ENCODE data around the gene MOAP1. TPM values are rescaled to one million over a fixed set of nuclear protein-coding genes. Genes with fewer than 3 reads are reported as not detected.
A peak's percentile ranks its signal among the peaks of the same experiment; 100 is the strongest.
"Not testable (repeated sequence)": the region's sequence is repeated elsewhere in the genome, so short reads cannot be mapped to it uniquely, and the experiment has no call there.

MOAP1 gene
- polyA plus RNA-seq (ENCODE audit: insufficient read length in 3 of 3), result 10 to 100 TPM; 43.9 to 48.0 (median 47.6) TPM

- DNase-seq (ENCODE audit: low read depth in 3 of 3, low spot score in 2 of 3), result peak; percentile 52 to 69 (median 64)
Measured at GRCh38 chr14:93184391-93185348, at the start of gene MOAP1, which contains the start of gene LYSET. Gene MOAP1 (minus strand): TSS chr14:93184897. CDS start chr14:93184242, 655 bp downstream. Gene LYSET (plus strand): TSS chr14:93185317. CDS start chr14:93185406, 89 bp downstream.

- DNase-seq (ENCODE audit: low read depth in 3 of 3, low spot score in 2 of 3), result not testable (repeated sequence)
Measured at GRCh38 chr14:93233078-93233477, 48.4 kb upstream of the MOAP1 start.

DNA sequence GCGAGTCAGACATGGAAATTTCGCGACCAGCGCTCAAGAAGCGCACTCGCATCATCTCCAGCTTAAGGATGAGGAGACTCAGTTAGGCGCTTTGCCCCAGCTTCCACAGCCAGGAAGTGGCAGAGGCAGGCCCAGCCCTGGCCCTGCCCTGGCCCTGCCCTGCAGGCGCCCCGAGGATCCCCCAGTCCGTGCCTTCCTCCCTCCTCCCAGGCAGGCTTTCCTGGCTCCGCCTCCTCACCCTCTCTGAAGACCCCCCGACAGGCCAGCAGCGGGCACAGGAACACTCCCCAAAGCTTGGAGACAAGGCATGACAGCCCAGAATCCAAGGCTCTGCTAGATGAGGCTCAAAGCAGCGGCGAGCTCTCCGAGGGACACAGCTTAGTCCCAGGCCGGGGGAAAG, 47.5 kb upstream of the MOAP1 start:
- no peak for DNase-seq (ENCODE audit: low read depth in 3 of 3, low spot score in 2 of 3)

DNA sequence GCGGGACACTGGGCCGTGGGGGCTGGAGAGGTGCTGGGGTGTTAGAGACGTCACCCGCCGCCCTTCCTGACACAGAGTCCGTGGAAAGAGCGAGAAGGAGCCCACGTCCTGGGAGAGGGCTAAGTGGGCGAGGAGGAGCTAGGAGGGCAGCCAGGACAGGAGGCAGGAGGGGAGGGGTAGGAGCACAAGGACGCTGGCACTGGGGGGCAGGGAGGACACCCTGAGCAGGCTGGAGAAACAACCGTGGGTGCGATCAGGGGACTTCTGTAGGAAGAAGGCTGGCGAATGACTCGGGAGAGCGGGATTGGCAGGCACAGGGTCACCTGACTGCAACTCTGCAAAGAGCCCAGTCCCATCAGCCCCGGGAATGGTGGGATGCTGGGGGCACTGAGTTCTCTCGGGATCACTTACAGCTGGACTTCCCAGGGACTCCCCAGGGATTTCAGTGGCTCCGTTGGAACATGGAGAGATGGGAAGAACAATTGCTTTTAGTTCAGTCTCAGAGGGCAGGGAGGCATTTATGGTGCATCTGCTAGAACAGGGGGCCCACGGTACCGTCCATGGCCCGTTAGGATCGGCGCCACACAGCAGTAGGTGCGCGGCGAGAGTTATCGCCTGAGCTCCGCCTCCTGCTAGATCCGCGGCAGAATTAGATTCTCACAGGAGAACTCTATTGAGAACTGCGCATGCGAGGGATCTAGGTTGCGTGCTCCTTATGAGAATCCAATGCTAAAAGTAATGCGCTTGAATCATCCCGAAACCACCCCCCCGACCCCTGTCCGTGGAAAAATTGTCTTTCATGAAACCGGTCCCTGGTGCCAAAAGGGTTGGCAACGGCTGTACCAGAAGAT, 46.7 kb upstream of the MOAP1 start:
- DNase-seq (ENCODE audit: low read depth in 3 of 3, low spot score in 2 of 3), result peak in 1 of 3 donors; percentile 23

DNA sequence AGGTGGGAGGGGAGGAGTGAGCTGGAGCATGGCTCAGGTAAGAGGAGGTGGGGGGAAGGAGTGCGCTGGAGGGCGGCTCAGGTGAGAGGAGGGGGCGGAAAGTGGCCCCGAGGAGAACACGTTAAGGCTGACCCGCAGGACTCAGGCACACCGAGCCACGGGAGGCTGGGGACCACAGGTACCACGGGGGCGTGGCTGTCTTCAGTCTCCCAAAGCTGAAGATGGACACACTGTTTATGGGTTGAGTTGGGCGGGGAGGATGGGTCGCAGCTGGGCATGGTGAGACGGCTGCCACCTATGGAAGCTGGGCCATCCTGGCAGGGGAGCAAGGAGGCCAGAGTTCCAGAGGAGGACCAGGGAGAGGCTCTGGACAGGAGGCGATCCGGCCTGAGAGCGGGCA, 45.8 kb upstream of the MOAP1 start:
- no peak for DNase-seq (ENCODE audit: low read depth in 3 of 3, low spot score in 2 of 3)

DNA sequence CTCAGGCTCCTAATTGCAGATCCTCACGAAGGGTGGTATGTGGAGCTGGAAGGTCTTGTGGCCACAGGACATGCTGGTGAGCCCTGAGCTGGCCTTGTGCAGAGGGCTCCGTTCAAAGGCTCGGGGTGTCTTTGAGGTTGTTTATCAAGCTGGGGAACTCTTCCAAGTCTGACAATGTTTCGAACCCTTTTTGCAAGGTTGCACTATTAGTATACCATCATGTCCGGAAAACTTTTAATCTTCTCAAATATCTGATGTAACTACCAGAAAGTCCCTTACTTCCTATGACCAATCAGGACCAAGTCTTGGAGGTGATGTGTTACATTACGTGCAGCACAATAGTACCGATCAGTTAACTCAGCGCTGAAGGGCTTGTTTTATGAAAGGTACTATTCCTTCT, 43.9 kb upstream of the MOAP1 start:
- DNase-seq (ENCODE audit: low read depth in 3 of 3, low spot score in 2 of 3), result no peak

DNA sequence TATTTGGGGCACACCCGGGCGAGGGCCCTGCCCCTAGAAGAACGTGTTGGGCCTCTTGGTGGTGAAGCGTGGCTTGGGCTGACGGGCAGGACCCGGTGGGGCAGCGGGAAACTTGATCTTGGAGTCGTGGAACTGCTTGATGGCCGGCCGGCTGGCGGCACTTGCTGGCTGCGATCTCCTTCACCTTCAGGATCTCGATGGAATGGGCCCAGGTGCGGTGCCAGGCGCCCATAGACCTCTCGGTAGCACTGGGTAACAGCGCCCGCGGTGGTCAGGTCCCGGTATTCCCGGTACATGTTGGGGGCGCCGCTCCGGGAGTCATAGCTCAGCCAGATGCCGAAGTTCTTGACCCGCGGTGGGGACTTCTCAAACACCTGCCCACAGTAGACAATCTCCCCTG, 38.9 kb upstream of the MOAP1 start:
- no peak for DNase-seq (ENCODE audit: low read depth in 3 of 3, low spot score in 2 of 3)

DNA sequence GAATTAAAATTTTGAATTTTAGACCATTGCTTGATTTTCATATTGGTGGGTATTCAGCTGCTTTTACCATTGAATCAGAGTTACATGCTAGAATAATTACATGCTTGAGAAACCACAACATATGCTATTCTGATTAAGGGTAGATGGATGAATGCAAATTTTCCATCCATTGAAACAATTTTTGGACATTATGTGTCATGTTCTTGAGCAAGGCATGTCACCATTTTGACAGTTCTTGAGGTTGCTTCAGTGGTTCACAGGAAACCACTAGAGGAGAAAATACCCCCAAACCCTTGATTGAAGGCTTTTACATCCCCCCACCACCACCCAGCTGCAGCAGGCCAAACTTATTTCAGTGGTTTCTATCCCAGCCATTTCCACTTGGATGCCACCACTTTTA, 35.8 kb upstream of the MOAP1 start:
- DNase-seq (ENCODE audit: low read depth in 3 of 3, low spot score in 2 of 3), result no peak

DNA sequence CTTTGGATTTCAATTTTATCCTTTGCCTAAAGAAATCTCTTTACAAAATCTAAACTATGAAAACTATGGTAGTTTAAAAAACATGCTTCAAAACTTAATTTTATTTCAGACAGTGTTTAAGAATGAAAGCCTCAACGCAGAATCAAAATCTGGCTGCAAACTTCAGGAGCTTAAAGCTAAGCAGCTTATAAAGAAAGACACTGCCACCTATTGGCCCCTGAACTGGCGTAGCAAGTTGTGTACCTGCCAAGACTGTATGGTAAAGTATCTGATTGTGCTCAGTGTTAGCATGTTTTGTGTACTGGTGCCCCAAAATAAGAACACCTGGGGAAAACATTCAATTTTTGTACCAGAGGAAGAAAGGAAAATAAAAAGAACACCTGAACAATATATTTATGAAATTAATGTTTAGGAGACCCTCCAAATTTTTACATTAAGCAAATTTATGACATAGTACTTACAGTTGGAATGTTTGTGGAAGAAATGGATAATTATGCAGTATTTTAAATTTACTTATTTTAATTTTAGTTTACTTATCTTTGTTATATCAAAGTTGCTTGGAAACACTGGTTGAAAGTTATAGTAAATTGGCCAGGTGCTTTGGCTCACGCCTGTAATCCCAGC, 34.5 kb upstream of the MOAP1 start:
- DNase-seq (ENCODE audit: low read depth in 3 of 3, low spot score in 2 of 3), result peak in 1 of 3 donors; percentile 29

DNA sequence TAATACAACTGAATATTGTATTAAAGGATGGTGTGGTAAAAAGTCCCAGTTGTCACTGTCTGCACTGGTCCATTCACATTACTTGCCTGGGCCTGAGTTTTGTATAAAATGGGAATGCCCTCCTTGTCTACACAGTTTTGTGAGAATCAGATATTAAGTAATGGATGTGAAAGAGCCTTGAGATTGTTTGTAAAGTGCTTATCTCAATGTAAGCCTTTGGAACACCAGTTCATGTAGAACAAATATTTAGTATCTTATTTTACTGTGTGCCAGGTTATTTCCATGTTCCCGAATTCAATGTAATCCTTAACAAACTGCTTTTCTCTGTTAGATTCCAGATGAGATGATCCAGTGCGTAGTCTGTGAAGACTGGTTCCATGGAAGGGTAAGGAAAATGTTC, 29.9 kb upstream of the MOAP1 start:
- no peak for DNase-seq (ENCODE audit: low read depth in 3 of 3, low spot score in 2 of 3)

- DNase-seq (ENCODE audit: low read depth in 3 of 3, low spot score in 2 of 3), result no peak
Measured at GRCh38 chr14:93212432-93212831, 27.7 kb upstream of the MOAP1 start.

GRCh38 chr14:93207468-93208308, 23.0 kb upstream of the MOAP1 start:
- peak in 2 of 3 donors; percentile 23 to 32 for DNase-seq (ENCODE audit: low read depth in 3 of 3, low spot score in 2 of 3)

GRCh38 chr14:93206793-93207467, 22.2 kb upstream of the MOAP1 start, which contains the start of the genes GON7 and UBR7:
Gene GON7 (minus strand): TSS chr14:93207065. CDS start chr14:93207037, 28 bp downstream.
Gene UBR7 (plus strand): TSS chr14:93207256. CDS start chr14:93207292, 36 bp downstream.
- peak; percentile 92 to 98 (median 93) for DNase-seq (ENCODE audit: low read depth in 3 of 3, low spot score in 2 of 3)

GRCh38 chr14:93201155-93201704, 16.5 kb upstream of the MOAP1 start:
- DNase-seq (ENCODE audit: low read depth in 3 of 3, low spot score in 2 of 3), result no peak

DNA sequence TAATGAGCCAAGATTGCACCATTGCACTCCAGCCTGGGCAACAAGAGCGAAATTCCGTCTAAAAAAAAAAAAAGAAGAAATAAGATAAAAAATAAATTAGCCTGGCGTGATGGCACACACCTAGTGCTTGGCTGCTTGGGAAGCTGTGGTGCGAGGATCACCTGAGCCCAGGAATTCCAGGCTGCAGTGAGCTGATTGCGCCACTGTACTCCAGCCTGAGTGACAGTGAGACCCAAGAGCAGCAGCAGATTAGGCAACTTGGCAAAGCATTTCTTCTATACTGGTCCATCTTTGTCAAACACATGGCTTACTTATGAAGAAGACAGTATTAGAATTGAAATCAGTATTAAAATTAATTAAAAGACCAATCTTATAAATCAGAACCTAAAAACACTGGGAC, 15.9 kb upstream of the MOAP1 start:
- no peak for DNase-seq (ENCODE audit: low read depth in 3 of 3, low spot score in 2 of 3)

DNA sequence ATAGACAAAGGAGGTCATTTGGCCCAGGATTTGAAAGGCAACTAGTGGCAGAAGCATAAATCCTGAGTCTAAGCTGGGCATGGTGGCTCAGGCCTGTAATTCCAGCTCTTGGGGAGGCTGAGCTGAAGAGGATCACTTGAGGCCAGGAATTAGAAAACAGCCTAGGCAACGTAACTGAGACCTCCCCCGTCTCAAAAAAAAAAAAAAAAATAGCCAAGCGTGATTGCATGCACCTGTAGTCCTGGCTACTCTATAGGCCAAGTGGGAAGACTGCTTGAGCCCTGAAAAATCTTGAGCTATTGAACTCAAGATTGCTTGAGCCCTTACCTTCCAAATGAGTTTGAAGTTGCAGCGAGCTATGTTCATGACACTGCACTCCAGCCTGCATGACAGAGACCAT, 14.3 kb upstream of the MOAP1 start:
- DNase-seq (ENCODE audit: low read depth in 3 of 3, low spot score in 2 of 3), result no peak

DNA sequence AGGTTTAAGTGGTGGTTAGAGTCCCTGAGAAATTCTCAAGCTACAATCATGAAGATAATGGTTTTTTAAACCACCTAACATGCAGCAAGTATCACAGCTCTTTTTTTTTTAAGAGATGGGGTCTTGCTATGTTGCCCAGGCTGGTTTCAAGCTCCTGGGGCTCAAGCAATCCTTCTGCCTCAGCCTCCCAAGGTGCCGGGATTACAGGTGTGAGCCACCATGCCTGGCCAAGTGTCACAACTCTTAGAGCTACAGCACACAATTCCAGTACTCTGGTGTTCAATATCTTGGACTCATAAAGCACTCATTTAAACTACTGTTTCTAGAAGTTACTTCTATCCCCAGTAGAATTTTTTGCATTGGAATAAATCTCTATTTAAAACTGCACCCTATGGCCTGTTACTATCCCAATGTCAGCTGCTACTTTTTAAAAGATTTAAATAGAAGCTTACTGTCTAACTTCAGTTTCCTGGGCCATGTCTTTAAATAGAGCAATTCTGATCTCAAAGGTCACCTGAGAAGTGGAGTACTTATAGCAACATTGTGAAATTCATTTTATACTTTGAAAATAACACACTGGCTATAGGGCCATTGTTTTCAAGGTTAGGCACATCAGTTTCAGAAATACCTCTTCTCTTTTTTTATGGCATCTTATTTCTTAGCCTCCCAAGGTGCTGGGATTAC, 10.8 kb upstream of the MOAP1 start:
- no peak for DNase-seq (ENCODE audit: low read depth in 3 of 3, low spot score in 2 of 3)

DNA sequence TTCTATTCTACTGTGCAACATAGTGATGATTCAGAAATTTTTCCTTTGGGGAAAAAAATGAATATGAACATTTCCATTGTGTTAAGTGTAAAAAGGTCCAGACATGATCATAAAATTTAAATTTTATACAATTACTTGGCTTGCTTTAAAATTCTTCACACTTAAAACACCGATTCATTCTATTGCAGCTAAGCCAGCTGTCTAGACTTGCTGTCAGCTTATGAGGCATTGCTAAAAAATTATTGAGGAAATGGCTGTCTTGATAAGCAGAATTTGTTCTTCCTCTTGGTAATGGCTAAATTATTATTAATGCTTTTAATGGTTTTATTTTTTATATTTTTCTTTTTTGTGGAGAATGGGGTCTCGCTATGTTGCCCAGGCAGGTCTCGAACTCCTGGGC, 2.3 kb upstream of the MOAP1 start:
- no peak for DNase-seq (ENCODE audit: low read depth in 3 of 3, low spot score in 2 of 3)
